Measurements from ENCODE around the gene DTX4.

The DTX4 gene

DNA sequence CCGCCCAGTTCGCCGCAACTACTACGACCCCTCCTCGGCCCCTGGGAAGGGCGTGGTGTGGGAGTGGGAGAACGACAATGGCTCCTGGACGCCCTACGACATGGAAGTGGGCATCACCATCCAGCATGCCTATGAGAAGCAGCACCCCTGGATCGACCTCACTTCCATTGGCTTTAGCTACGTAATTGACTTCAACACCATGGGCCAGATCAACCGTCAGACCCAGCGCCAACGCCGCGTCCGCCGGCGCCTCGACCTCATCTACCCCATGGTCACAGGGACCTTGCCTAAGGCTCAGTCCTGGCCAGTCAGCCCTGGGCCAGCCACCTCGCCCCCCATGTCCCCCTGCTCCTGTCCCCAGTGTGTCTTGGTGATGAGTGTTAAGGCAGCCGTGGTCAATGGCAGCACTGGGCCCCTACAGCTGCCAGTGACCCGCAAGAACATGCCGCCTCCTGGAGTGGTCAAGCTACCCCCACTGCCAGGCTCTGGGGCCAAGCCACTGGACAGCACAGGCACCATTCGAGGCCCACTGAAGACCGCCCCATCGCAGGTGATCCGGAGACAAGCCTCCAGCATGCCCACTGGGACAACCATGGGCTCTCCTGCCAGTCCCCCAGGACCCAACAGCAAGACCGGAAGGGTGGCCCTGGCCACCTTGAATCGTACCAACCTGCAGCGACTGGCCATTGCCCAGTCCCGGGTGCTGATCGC is 10.0 kb downstream of the DTX4 start:
- Mint-ChIP-seq H3K9me3 (no peaks in the 10 kb centered on the region), H3K4me1 (ENCODE audit: low read depth) (no peaks in the 10 kb centered on the region), H3K27ac (no peak overlapping the region), H3K4me3 (no peak overlapping the region), H3K36me3 (ENCODE audit: low read depth) (no peaks in the 10 kb centered on the region), H3K27me3 (no peaks in the 10 kb centered on the region)

DNA sequence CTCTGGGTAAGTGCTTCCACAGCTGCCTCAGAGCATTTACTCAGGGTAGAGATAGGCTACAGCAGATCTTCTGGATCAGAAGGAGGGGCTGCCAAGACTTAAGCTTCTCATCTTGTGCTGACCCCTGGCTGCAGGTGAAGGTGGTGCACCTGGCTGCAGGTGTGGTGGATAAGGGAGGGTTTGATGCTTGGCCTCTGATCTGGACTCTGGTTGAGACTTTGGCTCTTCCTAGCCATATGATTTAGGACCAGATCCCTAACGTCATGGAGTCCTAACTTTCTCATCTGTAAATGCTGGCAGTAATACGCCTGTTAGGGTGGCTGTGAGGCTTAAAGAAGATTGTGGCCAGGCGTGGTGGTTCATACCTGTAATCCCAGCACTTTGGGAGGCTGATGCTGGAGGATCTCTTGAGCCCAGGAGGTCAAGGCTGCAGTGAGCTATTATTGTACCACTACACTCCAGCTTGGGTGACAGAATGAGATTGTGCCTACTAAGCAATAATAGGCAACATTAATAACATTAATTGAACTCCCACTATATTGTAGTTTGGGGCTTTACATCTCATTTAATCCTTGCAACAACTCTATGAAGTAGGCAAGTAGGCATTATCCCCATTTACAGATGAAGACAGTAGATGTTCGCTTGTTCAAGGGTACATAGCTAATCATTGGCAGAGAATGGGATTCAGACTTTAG is 10.7 kb downstream of the DTX4 start:
- no peaks in the 10 kb centered on the region for H3K27me3 Mint-ChIP-seq
- no peak overlapping the region for H3K4me3 Mint-ChIP-seq
- no peaks in the 10 kb centered on the region for H3K4me1 Mint-ChIP-seq (ENCODE audit: low read depth)
- H3K9me3 Mint-ChIP-seq = no peaks in the 10 kb centered on the region
- no peak overlapping the region for H3K27ac Mint-ChIP-seq
- no peaks in the 10 kb centered on the region for H3K36me3 Mint-ChIP-seq (ENCODE audit: low read depth)

GRCh38 chr11:59183771-59184170 is 11.8 kb downstream of the DTX4 start:
- no peaks in the 10 kb centered on the region for H3K36me3 Mint-ChIP-seq (ENCODE audit: low read depth)
- H3K27ac Mint-ChIP-seq = no peak overlapping the region
- H3K9me3 Mint-ChIP-seq = no peaks in the 10 kb centered on the region
- no peaks in the 10 kb centered on the region for H3K4me1 Mint-ChIP-seq (ENCODE audit: low read depth)
- H3K27me3 Mint-ChIP-seq = no peaks in the 10 kb centered on the region
- H3K4me3 Mint-ChIP-seq = no peak overlapping the region

GRCh38 chr11:59184691-59185339 is 12.9 kb downstream of the DTX4 start:
- Mint-ChIP-seq H3K9me3 (no peaks in the 10 kb centered on the region), H3K4me1 (ENCODE audit: low read depth) (no peaks in the 10 kb centered on the region), H3K27me3 (no peaks in the 10 kb centered on the region), H3K36me3 (ENCODE audit: low read depth) (no peaks in the 10 kb centered on the region), H3K27ac (no peak overlapping the region), H3K4me3 (no peak overlapping the region)

- H3K9me3 Mint-ChIP-seq = no peaks in the 10 kb centered on the region
- H3K27ac Mint-ChIP-seq = no peak overlapping the region
- H3K4me1 Mint-ChIP-seq (ENCODE audit: low read depth) = no peaks in the 10 kb centered on the region
- no peaks in the 10 kb centered on the region for H3K36me3 Mint-ChIP-seq (ENCODE audit: low read depth)
- no peaks in the 10 kb centered on the region for H3K27me3 Mint-ChIP-seq
- H3K4me3 Mint-ChIP-seq = no peak overlapping the region
Observed at GRCh38 chr11:59185386-59185945, 13.5 kb downstream of the DTX4 start.

DNA sequence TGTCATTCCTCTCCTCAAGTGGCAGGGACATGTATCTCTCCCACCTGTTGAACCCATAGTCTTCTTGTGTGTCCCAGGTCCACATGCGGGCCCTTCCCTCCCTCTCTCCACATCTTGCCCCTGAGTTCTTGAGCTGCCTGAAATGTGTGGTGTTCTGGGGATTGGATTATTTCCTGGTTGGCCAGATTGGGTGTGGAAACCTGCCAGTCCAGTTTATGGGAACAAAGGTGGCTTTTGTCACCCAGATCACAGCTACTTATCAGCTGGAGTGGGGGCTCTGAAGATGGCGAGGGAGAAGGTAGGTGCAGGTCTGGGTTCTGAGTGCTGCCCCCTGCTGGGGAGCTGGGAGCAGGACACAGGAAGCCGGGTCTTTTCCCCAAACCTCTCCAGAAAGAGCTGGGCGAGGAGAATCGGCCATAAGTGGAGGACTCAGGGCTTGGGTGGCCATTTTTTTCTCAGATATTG is 14.2 kb downstream of the DTX4 start:
- Mint-ChIP-seq H3K27ac (no peak overlapping the region), H3K9me3 (no peaks in the 10 kb centered on the region), H3K4me1 (ENCODE audit: low read depth) (no peaks in the 10 kb centered on the region), H3K4me3 (no peak overlapping the region), H3K36me3 (ENCODE audit: low read depth) (no peaks in the 10 kb centered on the region), H3K27me3 (no peaks in the 10 kb centered on the region)

GRCh38 chr11:59187035-59187434 is 15.1 kb downstream of the DTX4 start:
- Mint-ChIP-seq H3K4me1 (ENCODE audit: low read depth) (no peaks in the 10 kb centered on the region), H3K4me3 (no peak overlapping the region), H3K27me3 (no peaks in the 10 kb centered on the region), H3K36me3 (ENCODE audit: low read depth) (no peaks in the 10 kb centered on the region), H3K9me3 (no peaks in the 10 kb centered on the region), H3K27ac (no peak overlapping the region)

GRCh38 chr11:59187587-59187986 is 15.7 kb downstream of the DTX4 start:
- no peak overlapping the region for H3K27ac Mint-ChIP-seq
- no peaks in the 10 kb centered on the region for H3K27me3 Mint-ChIP-seq

GRCh38 chr11:59188954-59189353 is 17.0 kb downstream of the DTX4 start:
- Mint-ChIP-seq H3K4me1 (ENCODE audit: low read depth) (no peaks in the 10 kb centered on the region), H3K36me3 (ENCODE audit: low read depth) (no peaks in the 10 kb centered on the region), H3K4me3 (no peak overlapping the region), H3K9me3 (no peaks in the 10 kb centered on the region), H3K27me3 (no peaks in the 10 kb centered on the region), H3K27ac (no peak overlapping the region)

More at GRCh38 chr11:59187587-59187986, 15.7 kb downstream of the DTX4 start:
- Mint-ChIP-seq H3K9me3 (no peaks in the 10 kb centered on the region), H3K4me1 (ENCODE audit: low read depth) (no peaks in the 10 kb centered on the region), H3K36me3 (ENCODE audit: low read depth) (no peaks in the 10 kb centered on the region), H3K4me3 (no peak overlapping the region)

DNA sequence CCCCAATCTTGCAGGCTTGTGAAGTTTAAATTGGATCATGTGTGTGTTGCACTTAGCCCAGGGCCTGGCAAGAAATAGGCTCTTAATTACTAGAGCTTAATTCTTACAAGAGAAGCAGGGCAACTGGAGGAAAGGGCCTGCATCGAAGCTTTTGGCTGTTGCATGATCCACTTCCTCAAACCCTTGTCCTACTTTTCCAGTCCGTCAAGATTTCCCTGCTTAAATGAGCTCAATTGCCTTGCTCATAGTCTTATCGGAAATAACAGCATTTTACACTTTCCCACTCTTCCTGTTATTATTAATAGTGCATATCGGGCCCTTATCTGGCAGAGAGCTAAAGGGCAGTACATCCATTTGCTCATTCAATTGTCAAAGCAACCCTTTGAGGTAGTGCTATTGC is 18.1 kb downstream of the DTX4 start:
- Mint-ChIP-seq H3K4me1 (ENCODE audit: low read depth) (no peaks in the 10 kb centered on the region), H3K27ac (no peak overlapping the region), H3K27me3 (no peaks in the 10 kb centered on the region), H3K4me3 (no peak overlapping the region), H3K9me3 (no peaks in the 10 kb centered on the region), H3K36me3 (ENCODE audit: low read depth) (no peaks in the 10 kb centered on the region)

GRCh38 chr11:59191095-59191494 is 19.2 kb downstream of the DTX4 start:
- H3K4me1 Mint-ChIP-seq (ENCODE audit: low read depth) = no peaks in the 10 kb centered on the region

DNA sequence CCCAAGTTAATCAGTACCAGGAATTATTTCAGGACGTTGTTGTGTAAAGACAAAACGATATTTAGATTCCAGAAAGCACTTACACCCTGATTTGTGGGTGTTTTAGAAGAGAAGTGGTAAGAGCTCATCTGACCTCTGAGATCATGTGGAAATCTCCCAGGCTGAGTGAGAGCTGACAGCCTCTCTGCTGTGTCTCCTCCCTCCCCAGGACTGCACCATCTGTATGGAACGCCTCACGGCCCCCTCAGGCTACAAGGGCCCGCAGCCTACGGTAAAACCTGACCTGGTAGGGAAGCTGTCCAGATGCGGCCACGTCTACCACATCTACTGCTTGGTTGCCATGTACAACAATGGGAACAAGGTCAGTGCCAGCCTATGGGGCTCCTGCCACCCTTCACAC is 20.0 kb downstream of the DTX4 start:
- no peaks in the 10 kb centered on the region for H3K4me1 Mint-ChIP-seq (ENCODE audit: low read depth)
- H3K4me3 Mint-ChIP-seq = no peak overlapping the region
- H3K27ac Mint-ChIP-seq = no peak overlapping the region
- H3K36me3 Mint-ChIP-seq (ENCODE audit: low read depth) = peaks cover under 1% of the 10 kb centered on the region
- H3K27me3 Mint-ChIP-seq = no peaks in the 10 kb centered on the region
- H3K9me3 Mint-ChIP-seq = peaks cover under 1% of the 10 kb centered on the region

More at GRCh38 chr11:59191095-59191494, 19.2 kb downstream of the DTX4 start:
- H3K9me3 Mint-ChIP-seq = no peaks in the 10 kb centered on the region
- H3K27ac Mint-ChIP-seq = no peak overlapping the region
- no peaks in the 10 kb centered on the region for H3K27me3 Mint-ChIP-seq
- no peaks in the 10 kb centered on the region for H3K36me3 Mint-ChIP-seq (ENCODE audit: low read depth)
- no peak overlapping the region for H3K4me3 Mint-ChIP-seq

- Mint-ChIP-seq H3K27ac (no peak overlapping the region), H3K36me3 (ENCODE audit: low read depth) (peaks cover 7% of the 10 kb centered on the region), H3K4me1 (ENCODE audit: low read depth) (no peaks in the 10 kb centered on the region)
Observed at GRCh38 chr11:59192446-59193020, 20.6 kb downstream of the DTX4 start.

GRCh38 chr11:59193587-59194130 is 21.7 kb downstream of the DTX4 start:
- Mint-ChIP-seq H3K4me1 (ENCODE audit: low read depth) (peaks cover 9% of the 10 kb centered on the region), H3K4me3 (no peak overlapping the region), H3K36me3 (ENCODE audit: low read depth) (peaks cover 12% of the 10 kb centered on the region), H3K27ac (no peak overlapping the region), H3K9me3 (peaks cover 6% of the 10 kb centered on the region), H3K27me3 (peaks cover 14% of the 10 kb centered on the region)

More at GRCh38 chr11:59192446-59193020, 20.6 kb downstream of the DTX4 start:
- Mint-ChIP-seq H3K9me3 (peaks cover 6% of the 10 kb centered on the region), H3K4me3 (no peak overlapping the region), H3K27me3 (peaks cover 6% of the 10 kb centered on the region)
